HUES64 (cell line): ENCODE data around the gene TBX5.

Experiments used
- H3K27ac ChIP-seq: 2 replicates; pipeline ENCODE4 v1.7.0; 2013; ENCODE audit warnings: low read depth, low read length, inconsistent platforms
- H3K27me3 ChIP-seq: 2 replicates; pipeline ENCODE4 v1.6.1; 2013; ENCODE audit warnings: mild to moderate bottlenecking, low read length; ENCODE audit not compliant: insufficient read depth
- H3K36me3 ChIP-seq: 2 replicates; pipeline ENCODE4 v1.6.1; 2013; ENCODE audit warnings: mild to moderate bottlenecking, low read length; ENCODE audit not compliant: insufficient read depth
- H3K4me1 ChIP-seq: 2 replicates; pipeline ENCODE4 v1.6.1; 2013; ENCODE audit warnings: mild to moderate bottlenecking, low read length, moderate library complexity; ENCODE audit not compliant: insufficient read depth
- H3K4me3 ChIP-seq: 2 replicates; pipeline ENCODE4 v1.5.1; 2013; ENCODE audit warnings: mild to moderate bottlenecking, low read length, moderate library complexity
- H3K9ac ChIP-seq: 2 replicates; pipeline ENCODE4 v1.6.1; 2013; ENCODE audit warnings: mild to moderate bottlenecking, low read depth, low read length
- H3K9me3 ChIP-seq: 2 replicates; pipeline ENCODE4 v1.6.1; 2013; ENCODE audit warnings: low read depth, low read length; ENCODE audit not compliant: insufficient read depth
- WGBS: fragments of 150-250, 120-280 bp; methylation state at CpG from one replicate; pipeline ENCODE4 v1.1.7; 2013; ENCODE audit warnings: missing lambda C conversion rate; 5-methylcytosine and 5-hydroxymethylcytosine counted together

TBX5 gene

DNA sequence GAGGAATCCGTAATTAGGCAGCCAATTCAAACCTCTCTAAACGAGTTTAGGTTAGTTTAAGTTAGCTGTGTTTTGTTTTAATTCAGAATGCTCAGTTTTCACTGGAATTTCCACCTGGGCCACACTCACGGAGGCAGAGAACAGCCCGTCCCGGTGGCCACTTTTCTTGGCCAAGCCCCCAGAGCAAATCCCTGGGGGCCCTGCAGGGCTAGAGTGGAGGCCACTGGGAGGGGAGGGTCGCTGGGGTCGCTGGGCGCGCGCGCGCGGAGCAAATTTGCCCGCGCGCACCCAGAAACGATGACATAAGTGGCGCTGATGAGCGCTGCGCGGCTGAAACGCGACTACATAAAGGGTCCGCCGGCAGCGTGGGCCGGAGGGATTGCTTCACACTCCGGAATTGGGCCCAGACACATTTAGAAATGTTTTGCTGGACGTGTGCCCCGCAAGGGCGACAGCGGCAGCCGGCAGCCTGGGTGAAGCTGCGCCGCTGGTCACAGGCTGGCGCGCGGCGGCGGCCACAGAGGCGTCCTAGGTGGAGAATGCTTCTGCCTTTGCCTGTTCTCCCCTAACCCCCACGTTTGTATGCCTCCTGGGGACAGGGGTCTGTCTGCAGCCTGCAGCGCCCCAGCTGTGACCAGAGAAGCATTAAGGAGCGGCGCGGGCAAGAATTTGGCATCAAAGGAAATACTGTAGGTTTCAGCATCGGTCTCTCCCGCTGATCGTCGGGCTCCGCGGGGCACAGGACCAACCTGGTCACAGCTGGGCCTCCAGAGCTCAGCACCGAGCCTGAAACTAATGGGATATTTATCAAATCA is 37.9 kb upstream of the TBX5 start:
- Histone ChIP-seq H3K4me3 (no peak overlapping the region), H3K4me1 (0 out of 2 replicates have a peak, but pooled peaks cover 2% of the 10 kb centered on the region), H3K27ac (no peak overlapping the region), H3K36me3 (no peaks in the 10 kb centered on the region), H3K9ac (no peak overlapping the region), H3K9me3 (no peaks in the 10 kb centered on the region), H3K27me3 (peaks cover 100% of the 10 kb centered on the region)
- WGBS = 2% methylated on average over 53 of the region's 53 CpGs

DNA sequence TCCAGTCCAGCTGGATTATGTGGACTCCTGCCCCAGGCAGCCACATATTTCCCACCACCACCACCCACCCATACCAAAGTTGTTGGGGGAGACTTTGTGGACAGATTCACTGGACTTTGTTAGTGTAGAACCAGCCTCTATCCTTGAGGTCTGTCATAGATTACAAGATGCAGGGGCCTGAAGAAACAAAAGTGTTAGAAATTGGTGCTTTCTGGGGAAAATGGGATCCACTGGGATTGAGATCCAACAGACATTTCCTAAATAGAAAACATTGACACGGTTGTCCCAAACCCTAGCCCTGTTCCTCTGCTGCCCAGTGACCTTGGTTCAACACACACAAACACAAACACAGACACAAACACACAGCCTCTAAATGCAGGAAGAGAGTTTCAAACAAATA is 36.6 kb upstream of the TBX5 start:
- no peak overlapping the region for H3K4me3 ChIP-seq
- peaks cover 100% of the 10 kb centered on the region for H3K27me3 ChIP-seq
- H3K9ac ChIP-seq = no peak overlapping the region
- WGBS = 10% methylated on average over 1 of the region's 1 CpG
- 0 out of 2 replicates have a peak, but pooled peaks cover 2% of the 10 kb centered on the region for H3K4me1 ChIP-seq
- no peaks in the 10 kb centered on the region for H3K36me3 ChIP-seq
- no peak overlapping the region for H3K27ac ChIP-seq
- no peaks in the 10 kb centered on the region for H3K9me3 ChIP-seq

DNA sequence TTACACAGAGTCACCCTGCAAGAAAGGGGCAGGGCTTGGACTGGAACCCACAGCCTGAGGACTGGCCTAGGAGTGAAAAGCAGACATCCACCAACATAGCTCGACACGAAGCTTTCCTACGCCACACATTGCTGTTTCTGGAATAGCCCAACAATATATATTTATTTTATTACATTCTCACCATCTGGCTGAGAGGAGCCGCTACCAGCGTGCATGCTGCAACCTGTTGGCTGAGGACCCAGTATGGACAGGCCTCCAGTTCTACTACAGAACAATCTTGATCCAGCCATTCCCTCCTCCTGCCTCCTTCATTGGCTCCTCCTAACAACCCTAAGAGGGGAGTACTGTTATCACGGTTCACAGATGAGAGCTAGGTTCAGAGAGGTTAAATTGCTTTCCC is 35.6 kb upstream of the TBX5 start:
- Histone ChIP-seq H3K27me3 (peaks cover 100% of the 10 kb centered on the region), H3K36me3 (no peaks in the 10 kb centered on the region)
- 12% methylated on average over 6 of the region's 6 CpGs for WGBS

DNA sequence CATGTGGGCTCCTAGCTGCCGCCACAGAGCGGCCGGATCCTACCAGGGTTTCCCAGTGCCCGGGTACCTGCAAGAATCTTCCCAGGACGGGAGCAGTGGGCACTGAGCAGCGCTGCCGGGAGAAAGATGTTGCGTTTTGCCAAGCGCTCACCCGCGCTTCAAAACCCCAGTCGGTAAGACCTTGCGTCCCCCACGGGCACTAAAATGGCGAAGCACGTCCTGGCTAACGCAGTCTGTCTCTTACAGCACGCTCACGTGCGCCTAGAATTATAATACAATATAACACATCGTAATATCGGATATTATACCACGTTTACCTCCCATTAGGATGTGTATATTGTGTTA is 35.1 kb upstream of the TBX5 start:
- Histone ChIP-seq H3K4me3 (no peak overlapping the region), H3K9ac (no peak overlapping the region), H3K27me3 (peaks cover 100% of the 10 kb centered on the region), H3K27ac (no peak overlapping the region), H3K9me3 (peaks cover 10% of the 10 kb centered on the region; the same call in 1 of the 2 replicates), H3K4me1 (0 out of 2 replicates have a peak, but pooled peaks cover 2% of the 10 kb centered on the region), H3K36me3 (no peaks in the 10 kb centered on the region)
- 2% methylated on average over 20 of the region's 23 CpGs for WGBS

More for the DNA sequence above, 35.6 kb upstream of the TBX5 start:
- Histone ChIP-seq H3K27ac (no peak overlapping the region), H3K4me3 (no peak overlapping the region), H3K9ac (no peak overlapping the region), H3K4me1 (0 out of 2 replicates have a peak, but pooled peaks cover 2% of the 10 kb centered on the region), H3K9me3 (peaks cover 6% of the 10 kb centered on the region; the same call in 1 of the 2 replicates)

DNA sequence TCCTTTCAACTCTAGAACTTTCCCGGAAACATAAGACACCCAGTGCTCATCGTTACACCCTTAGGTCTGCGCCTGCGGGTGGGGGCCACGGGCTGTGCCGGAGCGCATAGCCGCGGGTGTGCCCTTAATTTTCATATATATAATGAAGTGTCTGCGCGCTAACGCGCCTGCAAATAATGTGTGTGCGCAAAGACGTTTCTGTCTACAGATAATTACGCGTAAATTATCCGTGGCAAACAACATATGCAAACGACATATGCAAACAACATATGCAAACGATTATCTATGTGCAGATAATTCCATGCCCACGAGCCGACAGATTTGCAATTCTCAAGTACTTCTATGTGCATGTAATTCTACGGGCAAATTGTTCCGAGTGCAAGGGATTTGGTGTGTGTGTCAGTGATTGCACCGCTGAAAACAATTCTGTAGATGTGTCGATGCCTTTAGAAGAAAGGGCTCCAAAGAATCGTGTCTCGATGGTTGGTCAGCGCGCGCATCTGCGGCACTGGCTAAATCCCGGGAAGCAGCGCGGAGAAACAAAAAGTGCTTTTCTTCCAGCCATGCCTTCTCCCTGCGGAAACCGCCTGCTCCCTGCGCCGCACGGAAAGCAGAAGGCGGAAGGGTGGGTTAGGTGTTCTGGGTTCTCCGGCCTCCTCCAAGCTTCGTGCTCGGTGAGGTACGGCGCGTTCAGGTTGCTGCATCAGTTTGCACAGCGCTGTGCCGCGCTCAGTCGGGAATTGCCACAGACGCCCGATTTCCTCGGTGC is 34.5 kb upstream of the TBX5 start:
- Histone ChIP-seq H3K27me3 (peaks cover 100% of the 10 kb centered on the region), H3K36me3 (no peaks in the 10 kb centered on the region), H3K4me1 (0 out of 2 replicates have a peak, but pooled peaks cover 2% of the 10 kb centered on the region), H3K27ac (no peak overlapping the region), H3K9ac (no peak overlapping the region), H3K4me3 (no peak overlapping the region), H3K9me3 (peaks cover 10% of the 10 kb centered on the region; the same call in 1 of the 2 replicates)
- 2% methylated on average over 54 of the region's 54 CpGs for WGBS

DNA sequence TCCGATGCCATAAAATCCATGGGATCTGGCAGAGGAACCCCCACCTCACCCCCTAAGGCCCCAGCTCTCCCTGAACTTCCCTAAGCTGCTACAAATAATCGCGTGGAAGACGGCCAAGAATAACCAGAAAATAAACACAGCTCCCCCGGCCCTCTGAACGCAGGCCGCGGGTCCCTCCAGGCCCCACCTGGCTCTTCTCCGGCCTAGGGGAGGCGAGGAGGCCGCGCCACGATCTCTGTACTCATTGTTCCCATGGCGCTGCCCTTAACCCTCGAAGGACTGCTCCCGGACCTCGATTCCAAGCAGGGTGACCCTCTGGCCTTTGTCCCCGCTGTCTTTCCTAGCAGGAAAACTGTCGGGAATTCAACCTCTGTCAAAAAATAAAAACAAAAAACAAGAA is 33.9 kb upstream of the TBX5 start:
- H3K36me3 ChIP-seq = no peaks in the 10 kb centered on the region
- H3K9ac ChIP-seq = no peak overlapping the region
- peaks cover 10% of the 10 kb centered on the region; the same call in 1 of the 2 replicates for H3K9me3 ChIP-seq
- 0 out of 2 replicates have a peak, but pooled peaks cover 2% of the 10 kb centered on the region for H3K4me1 ChIP-seq
- no peak overlapping the region for H3K27ac ChIP-seq
- H3K4me3 ChIP-seq = no peak overlapping the region
- H3K27me3 ChIP-seq = peaks cover 100% of the 10 kb centered on the region
- 1% methylated on average over 19 of the region's 19 CpGs for WGBS

DNA sequence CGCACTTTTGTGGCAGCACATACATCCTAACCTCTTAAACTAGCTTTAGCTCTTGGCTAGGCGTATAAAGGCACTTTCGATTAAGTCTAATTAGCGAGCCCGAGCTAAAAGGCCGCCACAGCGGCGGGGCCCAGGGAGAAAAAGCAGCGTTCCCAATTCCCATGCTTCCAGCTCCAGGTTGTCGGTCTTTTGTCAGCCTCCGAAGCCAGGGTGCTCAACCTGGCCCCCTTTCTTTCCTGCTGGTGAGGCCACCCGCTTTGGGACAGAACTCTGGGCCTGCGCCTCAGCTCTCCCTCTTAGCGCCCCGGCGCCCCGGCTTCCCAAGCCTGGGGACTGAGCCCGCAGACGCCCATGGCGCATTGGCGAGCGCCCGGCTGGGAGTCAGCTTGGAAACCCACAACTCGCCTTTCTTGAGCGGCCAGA is 33.3 kb upstream of the TBX5 start:
- no peak overlapping the region for H3K9ac ChIP-seq
- H3K4me1 ChIP-seq = 0 out of 2 replicates have a peak, but pooled peaks cover 2% of the 10 kb centered on the region
- no peaks in the 10 kb centered on the region for H3K36me3 ChIP-seq
- peaks cover 10% of the 10 kb centered on the region; the same call in 1 of the 2 replicates for H3K9me3 ChIP-seq
- H3K4me3 ChIP-seq = 0 out of 2 replicates have a peak overlapping the region, but pooled peaks have one; percentile 11
- WGBS = under 1% methylated on average over 23 of the region's 25 CpGs
- H3K27ac ChIP-seq = no peak overlapping the region
- peaks cover 100% of the 10 kb centered on the region for H3K27me3 ChIP-seq

DNA sequence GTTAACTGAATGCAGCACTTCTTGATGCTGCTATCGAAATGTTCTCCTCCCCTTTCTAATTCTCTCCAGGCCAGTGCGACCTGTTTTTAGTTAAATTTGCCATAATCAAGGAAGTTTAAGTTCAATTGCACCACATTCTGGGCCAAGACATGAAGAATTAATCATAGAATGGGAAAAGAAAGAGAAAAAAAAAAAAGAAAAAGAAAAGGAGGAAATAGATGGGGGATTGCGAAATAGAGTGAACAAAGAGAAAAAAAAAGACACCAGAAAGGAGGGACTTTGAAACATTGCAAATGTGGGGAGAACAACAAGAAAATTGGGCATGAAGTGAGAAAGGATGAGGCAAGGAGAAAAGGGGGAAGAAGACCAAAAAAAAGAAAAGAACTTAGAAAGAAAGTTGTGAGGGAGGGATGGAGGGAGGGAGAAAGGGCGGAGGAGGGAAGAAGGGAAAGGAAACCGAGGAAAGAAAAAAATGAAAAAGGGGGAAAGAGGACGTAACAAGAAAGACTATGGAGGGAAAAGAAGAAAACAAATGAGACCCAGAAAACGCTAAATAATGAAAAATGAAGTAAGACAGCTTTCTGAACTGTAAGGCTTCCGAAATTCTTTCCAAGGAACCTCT is 32.8 kb upstream of the TBX5 start:
- H3K4me1 ChIP-seq = 0 out of 2 replicates have a peak, but pooled peaks cover 2% of the 10 kb centered on the region
- H3K27me3 ChIP-seq = peaks cover 100% of the 10 kb centered on the region
- no peaks in the 10 kb centered on the region for H3K36me3 ChIP-seq
- H3K9me3 ChIP-seq = peaks cover 10% of the 10 kb centered on the region; the same call in 1 of the 2 replicates
- 11% methylated on average over 8 of the region's 8 CpGs for WGBS
- no peak overlapping the region for H3K9ac ChIP-seq
- H3K4me3 ChIP-seq = no peak overlapping the region
- no peak overlapping the region for H3K27ac ChIP-seq

DNA sequence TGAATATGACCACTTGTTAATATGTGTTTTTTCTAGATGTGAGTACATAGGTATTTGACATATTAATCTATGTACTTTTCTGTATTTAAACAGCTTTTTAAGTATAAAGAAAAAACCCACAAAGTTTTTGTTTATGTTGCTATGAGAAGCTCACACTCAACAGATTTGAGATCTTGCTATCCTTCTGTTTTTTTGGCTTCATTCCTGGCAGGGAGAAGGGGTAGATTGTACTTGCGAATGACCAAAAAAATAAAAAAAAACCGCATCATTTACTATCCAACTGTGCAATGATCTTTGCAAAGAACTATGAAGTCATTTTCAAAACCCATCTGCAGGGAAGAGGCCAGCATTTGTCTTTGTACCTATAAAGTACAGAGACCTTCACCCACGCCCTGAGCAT is 28.4 kb upstream of the TBX5 start:
- Histone ChIP-seq H3K27me3 (peaks cover 98% of the 10 kb centered on the region), H3K27ac (no peak overlapping the region)
- WGBS = 61% methylated on average over 3 of the region's 3 CpGs

DNA sequence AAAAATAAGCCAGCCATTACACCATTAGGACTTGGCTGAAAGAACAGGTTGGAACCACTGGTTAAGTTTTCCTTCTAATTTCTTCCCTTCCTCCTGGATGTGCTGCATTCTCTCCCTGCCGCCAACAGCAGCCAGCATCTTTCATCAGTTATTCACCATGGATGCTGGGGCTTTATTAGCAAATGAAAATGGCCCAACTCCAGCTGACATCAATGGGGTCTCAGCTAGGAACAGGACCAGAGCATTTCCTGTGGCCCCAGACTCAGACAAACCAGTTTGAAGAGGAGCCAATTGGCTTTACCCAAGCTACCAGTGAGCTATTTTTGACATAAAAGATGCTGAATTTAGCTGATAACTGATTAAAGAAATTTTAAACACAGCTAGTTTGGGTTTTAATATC is 26.0 kb upstream of the TBX5 start:
- Histone ChIP-seq H3K27ac (no peak overlapping the region), H3K27me3 (peaks cover 97% of the 10 kb centered on the region)
- 61% methylated on average over 1 of the region's 1 CpG for WGBS

More for the DNA sequence above, 28.4 kb upstream of the TBX5 start:
- Histone ChIP-seq H3K36me3 (no peaks in the 10 kb centered on the region), H3K4me3 (no peak overlapping the region), H3K9me3 (peaks cover 10% of the 10 kb centered on the region; the same call in 1 of the 2 replicates), H3K4me1 (0 out of 2 replicates have a peak, but pooled peaks cover 2% of the 10 kb centered on the region), H3K9ac (no peak overlapping the region)

More for the DNA sequence above, 26.0 kb upstream of the TBX5 start:
- Histone ChIP-seq H3K9me3 (peaks cover 7% of the 10 kb centered on the region; the same call in 1 of the 2 replicates), H3K9ac (no peak overlapping the region), H3K36me3 (no peaks in the 10 kb centered on the region), H3K4me3 (no peak overlapping the region), H3K4me1 (no peaks in the 10 kb centered on the region)
